Measurements from ENCODE around the gene UST.
A peak's percentile ranks its signal among the peaks of the same experiment; 100 is the strongest.
"Not testable (repeated sequence)": the region's sequence is repeated elsewhere in the genome, so short reads cannot be mapped to it uniquely, and the experiment has no call there.

Gene UST

GRCh38 chr6:148839044-148839443 is 92.2 kb downstream of the UST start:
- DNase-seq: no peak

- no peak for DNase-seq
These were observed 93.4 kb downstream of the UST start for GRCh38 chr6:148840256-148840655.

GRCh38 chr6:148842296-148843019 is 95.6 kb downstream of the UST start:
- no peak for DNase-seq

GRCh38 chr6:148845464-148845863 is 98.6 kb downstream of the UST start:
- DNase-seq: no peak

GRCh38 chr6:148846778-148847761 is 100.2 kb downstream of the UST start:
- no peak for DNase-seq

GRCh38 chr6:148848915-148849314 is 102.1 kb downstream of the UST start:
- peak in 1 of 2 donors; percentile 5 for DNase-seq

- DNase-seq: peak; percentile 4 to 30
These were observed 102.6 kb downstream of the UST start for GRCh38 chr6:148849449-148849848.

- no peak for DNase-seq
These were observed 104.1 kb downstream of the UST start for GRCh38 chr6:148850964-148851363.

GRCh38 chr6:148851683-148852556 is 105.1 kb downstream of the UST start:
- no peak for DNase-seq

GRCh38 chr6:148852688-148853087 is 105.9 kb downstream of the UST start:
- DNase-seq: no peak

- not testable (repeated sequence) for DNase-seq
These were observed 106.3 kb downstream of the UST start for GRCh38 chr6:148853113-148853512.

GRCh38 chr6:148854096-148854495 is 107.3 kb downstream of the UST start:
- DNase-seq: peak; percentile 5 to 54

GRCh38 chr6:148854992-148855391 is 108.2 kb downstream of the UST start:
- DNase-seq: no peak

- no peak for DNase-seq
These were observed 108.9 kb downstream of the UST start for GRCh38 chr6:148855744-148856143.

GRCh38 chr6:148857798-148858390 is 111.1 kb downstream of the UST start:
- DNase-seq: no peak

- DNase-seq: not testable (repeated sequence)
These were observed 117.3 kb downstream of the UST start for GRCh38 chr6:148864132-148864531.

GRCh38 chr6:148864941-148865340 is 118.1 kb downstream of the UST start:
- DNase-seq: no peak

- DNase-seq: no peak
These were observed 119.9 kb downstream of the UST start for GRCh38 chr6:148866657-148867268.

- no peak for DNase-seq
These were observed 121.0 kb downstream of the UST start for GRCh38 chr6:148867862-148868261.

GRCh38 chr6:148868314-148868713 is 121.5 kb downstream of the UST start:
- DNase-seq: no peak

- no peak for DNase-seq
These were observed 122.1 kb downstream of the UST start for GRCh38 chr6:148868901-148869300.

- DNase-seq: no peak
These were observed 122.8 kb downstream of the UST start for GRCh38 chr6:148869585-148869984.
